ENCODE data around the gene TNFSF10. TPM values are rescaled to one million over a fixed set of nuclear protein-coding genes. Genes with fewer than 3 reads are reported as not detected.

The TNFSF10 gene
- polyA plus RNA-seq, 1 experiment, result 2.3 TPM

DNA sequence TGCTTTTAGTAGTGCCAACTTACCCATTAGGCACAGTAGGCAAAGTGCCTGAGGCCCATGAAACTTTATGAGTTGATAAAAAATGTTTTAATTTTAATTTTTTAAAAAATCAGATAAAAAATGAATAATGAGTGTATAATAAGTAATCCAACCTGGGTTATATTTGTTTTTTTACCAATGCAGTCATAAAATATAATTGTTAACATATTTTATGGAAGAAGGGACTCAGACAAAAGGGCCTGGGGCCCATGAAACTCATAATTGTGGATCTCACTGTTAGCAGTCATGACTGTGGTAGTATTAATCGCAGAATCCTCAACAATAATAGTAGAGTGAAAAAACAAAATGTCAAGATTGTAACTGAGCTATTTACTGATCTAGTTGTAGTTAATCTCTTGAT, 16.8 kb upstream of the TNFSF10 start:
- CTCF ChIA-PET, result no interaction called here
- TF ChIP-seq, protein P1, sequence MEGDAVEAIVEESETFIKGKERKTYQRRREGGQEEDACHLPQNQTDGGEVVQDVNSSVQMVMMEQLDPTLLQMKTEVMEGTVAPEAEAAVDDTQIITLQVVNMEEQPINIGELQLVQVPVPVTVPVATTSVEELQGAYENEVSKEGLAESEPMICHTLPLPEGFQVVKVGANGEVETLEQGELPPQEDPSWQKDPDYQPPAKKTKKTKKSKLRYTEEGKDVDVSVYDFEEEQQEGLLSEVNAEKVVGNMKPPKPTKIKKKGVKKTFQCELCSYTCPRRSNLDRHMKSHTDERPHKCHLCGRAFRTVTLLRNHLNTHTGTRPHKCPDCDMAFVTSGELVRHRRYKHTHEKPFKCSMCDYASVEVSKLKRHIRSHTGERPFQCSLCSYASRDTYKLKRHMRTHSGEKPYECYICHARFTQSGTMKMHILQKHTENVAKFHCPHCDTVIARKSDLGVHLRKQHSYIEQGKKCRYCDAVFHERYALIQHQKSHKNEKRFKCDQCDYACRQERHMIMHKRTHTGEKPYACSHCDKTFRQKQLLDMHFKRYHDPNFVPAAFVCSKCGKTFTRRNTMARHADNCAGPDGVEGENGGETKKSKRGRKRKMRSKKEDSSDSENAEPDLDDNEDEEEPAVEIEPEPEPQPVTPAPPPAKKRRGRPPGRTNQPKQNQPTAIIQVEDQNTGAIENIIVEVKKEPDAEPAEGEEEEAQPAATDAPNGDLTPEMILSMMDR (IDR thresholded peaks at IDR 0.05; ENCODE audit: low read depth, low read length), result no peak
- POLR2A ChIA-PET, result no interaction called here
- Histone ChIP-seq H3K4me3 (ENCODE audit: low read depth, low read length) (no peak overlapping the region), H3K27me3 (ENCODE audit: control insufficient read depth, insufficient read depth, low read length) (no peaks in the 10 kb centered on the region), H3K9me3 (ENCODE audit: control insufficient read depth, insufficient read depth, low read length) (no peaks in the 10 kb centered on the region; the same call in 1 of the 2 replicates), H3K27ac (ENCODE audit: low read depth, low read length) (no peak overlapping the region)
- DNase-seq (ENCODE audit: low read depth, low spot score), result no peak

DNA sequence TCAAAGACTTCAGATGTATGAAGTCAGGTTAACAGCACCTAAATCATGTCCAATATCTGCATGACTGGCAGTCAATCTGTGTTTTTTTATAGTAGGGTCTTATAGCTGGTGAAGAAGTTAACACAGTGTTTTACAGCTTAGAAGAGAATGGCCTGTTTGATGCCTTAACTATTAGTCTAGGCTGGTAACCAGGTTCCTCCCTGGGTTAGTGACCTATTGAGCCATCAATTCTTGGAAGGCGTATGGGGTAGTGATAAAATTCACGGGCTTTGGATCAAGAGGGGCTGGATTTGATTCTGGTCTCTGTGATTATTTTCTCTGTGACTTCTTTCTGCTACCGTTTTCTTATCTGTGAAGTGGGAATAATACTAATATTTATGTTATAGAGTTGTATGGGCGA, 16.0 kb upstream of the TNFSF10 start:
- Histone ChIP-seq H3K27ac (ENCODE audit: low read depth, low read length) (no peak overlapping the region), H3K9me3 (ENCODE audit: control insufficient read depth, insufficient read depth, low read length) (no peaks in the 10 kb centered on the region; the same call in 1 of the 2 replicates), H3K4me3 (ENCODE audit: low read depth, low read length) (no peak overlapping the region), H3K27me3 (ENCODE audit: control insufficient read depth, insufficient read depth, low read length) (no peaks in the 10 kb centered on the region)
- ChIA-PET CTCF (interaction anchor here (0.9 to 1.1 kb wide), 2 partner anchors 56 to 134 kb away, joined by 4 to 6 read pairs; no protein-coding TSS in a partner anchor), POLR2A (interaction anchor here (1.0 kb wide), 1 partner anchor 26 kb away, joined by 3 read pairs; no protein-coding TSS in a partner anchor)
- no peak for DNase-seq (ENCODE audit: low read depth, low spot score)
- TF ChIP-seq, protein P1 (IDR thresholded peaks at IDR 0.05; ENCODE audit: low read depth, low read length), result no peak

DNA sequence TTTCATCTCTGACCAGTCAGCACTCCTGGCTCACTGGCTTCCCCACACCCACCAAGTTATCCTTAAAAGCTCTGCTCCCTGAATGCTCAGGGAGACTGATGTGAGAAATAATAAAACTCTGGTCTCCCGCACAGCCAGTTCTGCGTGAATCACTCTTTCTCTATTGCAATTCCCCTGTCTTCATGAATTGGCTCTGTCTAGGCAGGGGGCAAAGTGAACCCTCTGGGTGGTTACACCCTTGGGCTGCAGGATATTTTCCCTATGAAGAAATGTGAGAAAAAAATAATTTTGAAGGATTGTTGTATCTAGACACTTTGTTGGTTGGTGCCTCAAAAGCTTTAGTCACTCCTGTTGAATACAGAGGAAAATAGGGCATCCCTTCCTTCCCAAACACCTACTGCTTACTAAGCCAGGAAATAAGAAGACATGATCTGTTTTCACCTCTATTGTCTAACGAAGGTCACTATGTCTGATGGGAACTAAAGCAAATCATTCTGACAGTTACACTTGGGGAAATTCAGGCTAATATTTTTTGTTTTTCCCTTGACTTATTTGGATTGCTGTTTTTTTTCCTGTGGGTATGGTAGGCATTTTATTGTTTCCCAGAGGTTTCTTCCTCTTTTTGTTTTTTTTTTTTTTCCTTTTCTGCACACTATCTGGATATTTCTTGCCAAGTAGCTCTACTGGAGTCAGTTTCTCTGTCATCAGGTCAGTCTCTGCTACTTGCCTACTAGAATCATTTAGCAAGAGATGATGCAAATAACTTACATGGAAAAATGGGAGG, 15.3 kb upstream of the TNFSF10 start:
- H3K27ac ChIP-seq (ENCODE audit: low read depth, low read length), result no peak overlapping the region
- no peaks in the 10 kb centered on the region; the same call in 1 of the 2 replicates for H3K9me3 ChIP-seq (ENCODE audit: control insufficient read depth, insufficient read depth, low read length)
- TF ChIP-seq, protein P1 (IDR thresholded peaks at IDR 0.05; ENCODE audit: low read depth, low read length), result no peak
- CTCF ChIA-PET, result interaction anchor here (0.9 to 1.1 kb wide), 2 partner anchors 57 to 135 kb away, joined by 4 to 6 read pairs; no protein-coding TSS in a partner anchor
- H3K4me3 ChIP-seq (ENCODE audit: low read depth, low read length), result no peak overlapping the region
- no peak for DNase-seq (ENCODE audit: low read depth, low spot score)
- POLR2A ChIA-PET, result interaction anchor here (1.0 kb wide), 1 partner anchor 25 kb away, joined by 3 read pairs; no protein-coding TSS in a partner anchor
- no peaks in the 10 kb centered on the region for H3K27me3 ChIP-seq (ENCODE audit: control insufficient read depth, insufficient read depth, low read length)

DNA sequence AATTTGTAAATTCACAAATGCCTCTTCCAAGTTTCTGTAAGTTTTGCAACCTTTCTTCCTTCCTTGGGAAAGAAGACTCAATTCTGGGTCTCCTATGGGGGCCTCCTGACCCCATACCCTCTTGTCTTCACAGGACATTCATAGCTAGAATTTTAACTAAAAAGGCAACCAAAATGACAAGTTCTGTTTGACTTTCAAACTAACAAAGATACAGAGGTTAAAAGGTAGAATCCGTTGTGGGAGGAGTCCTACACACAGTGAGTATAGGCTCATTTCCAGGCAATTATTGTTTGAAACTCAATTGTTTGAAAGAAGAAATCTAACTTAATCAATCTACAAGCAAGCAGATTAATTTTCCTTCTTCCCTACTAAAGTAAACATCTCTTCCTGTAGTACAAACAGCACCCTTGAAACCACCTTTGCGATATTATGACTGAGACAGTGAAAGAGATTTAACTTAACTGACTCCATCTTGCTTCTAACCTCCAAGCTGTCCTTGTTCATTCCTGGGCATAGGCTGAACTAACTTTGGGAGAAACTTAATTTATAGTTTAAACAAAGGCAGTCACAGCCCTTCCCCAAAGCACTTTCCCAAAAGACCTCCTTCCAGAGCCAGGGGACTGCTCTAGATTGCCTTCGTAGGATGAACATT, 14.4 kb upstream of the TNFSF10 start:
- no peak overlapping the region for H3K27ac ChIP-seq (ENCODE audit: low read depth, low read length)
- POLR2A ChIA-PET, result no interaction called here
- H3K27me3 ChIP-seq (ENCODE audit: control insufficient read depth, insufficient read depth, low read length), result no peaks in the 10 kb centered on the region
- TF ChIP-seq, protein P1 (IDR thresholded peaks at IDR 0.05; ENCODE audit: low read depth, low read length), result no peak
- CTCF ChIA-PET, result interaction anchor here (0.8 kb wide), 1 partner anchor 129 kb away, joined by 3 read pairs; no protein-coding TSS in a partner anchor
- no peak for DNase-seq (ENCODE audit: low read depth, low spot score)
- no peak overlapping the region for H3K4me3 ChIP-seq (ENCODE audit: low read depth, low read length)
- no peaks in the 10 kb centered on the region; the same call in 1 of the 2 replicates for H3K9me3 ChIP-seq (ENCODE audit: control insufficient read depth, insufficient read depth, low read length)

All from AG04450 (cell line).